Activated CD4-positive, CD25-positive, alpha-beta regulatory T cell treated with anti-CD3 and anti-CD28 coated beads, Interleukin-2, amount 50 U/mL, for 72 hours (primary cell): Measurements from ENCODE around the gene PPM1B.

Experiments used
- DNase-seq: peaks from one replicate; pipeline ENCODE4 v3.0.0; 2021

The PPM1B gene

DNA sequence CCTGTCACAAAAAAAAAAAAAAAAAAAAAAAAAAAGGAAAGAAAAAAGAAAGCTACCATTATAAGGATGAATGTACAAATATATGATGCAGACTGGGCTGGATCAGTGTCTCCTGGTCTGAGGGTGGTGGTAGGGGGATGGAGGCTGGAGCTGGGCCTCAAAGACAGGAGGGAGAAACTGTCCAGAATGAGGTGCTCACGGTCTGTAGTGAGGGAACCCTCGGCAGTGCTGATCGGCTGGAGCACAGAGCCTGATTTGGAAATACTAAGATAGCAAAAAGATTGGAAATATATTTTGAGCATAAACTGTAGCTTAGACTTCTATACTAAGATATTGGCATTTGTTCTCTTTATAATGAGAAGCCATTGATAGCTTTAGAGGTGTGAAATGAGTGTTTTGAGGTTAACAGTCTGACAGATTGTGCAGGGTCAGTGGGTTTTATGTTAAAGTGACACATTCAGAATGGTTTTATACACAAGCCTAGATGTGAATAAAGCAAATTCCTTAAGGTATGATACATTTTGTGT lies 98.7 kb downstream of the PPM1B start:
- DNase-seq = no peak

DNA sequence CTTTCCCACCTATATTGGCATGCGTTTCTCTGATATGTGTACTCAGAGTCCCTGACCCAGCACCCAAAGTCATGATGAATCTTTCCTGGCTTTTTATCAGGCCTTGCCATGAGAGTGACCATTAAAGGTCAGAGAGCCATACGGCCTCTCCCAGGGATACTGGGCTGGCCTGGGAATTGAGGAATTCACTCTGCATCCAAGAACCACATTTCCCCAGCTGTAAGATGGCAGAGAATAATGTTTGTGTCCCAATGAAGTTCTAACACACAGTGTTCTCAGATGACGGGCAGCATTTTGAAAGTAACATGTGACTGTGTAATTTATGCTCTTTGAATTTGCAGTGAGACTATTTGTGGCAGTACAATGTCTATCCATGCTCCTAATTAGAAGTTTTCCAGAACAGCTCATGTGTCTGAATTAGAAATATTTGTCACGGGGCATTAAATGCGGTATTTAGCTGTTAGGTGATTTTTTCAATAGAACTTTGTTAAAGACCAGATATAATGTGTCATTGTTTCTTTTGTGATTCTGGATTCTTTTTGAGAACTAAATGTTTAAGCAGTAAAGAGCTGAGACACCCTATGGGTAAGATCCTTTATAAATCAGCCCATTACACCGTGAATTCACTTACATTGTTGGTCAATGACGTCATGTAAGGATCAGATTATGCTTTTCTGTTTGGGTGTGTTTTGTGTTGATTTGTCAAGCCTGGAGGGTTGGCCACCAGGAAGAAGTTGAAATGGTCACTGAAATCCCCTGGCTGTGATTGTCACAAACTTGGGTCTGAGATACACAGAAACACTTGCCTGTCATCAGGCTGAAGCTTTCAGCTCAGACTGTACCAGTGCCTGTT lies 99.3 kb downstream of the PPM1B start:
- no peak for DNase-seq

DNA sequence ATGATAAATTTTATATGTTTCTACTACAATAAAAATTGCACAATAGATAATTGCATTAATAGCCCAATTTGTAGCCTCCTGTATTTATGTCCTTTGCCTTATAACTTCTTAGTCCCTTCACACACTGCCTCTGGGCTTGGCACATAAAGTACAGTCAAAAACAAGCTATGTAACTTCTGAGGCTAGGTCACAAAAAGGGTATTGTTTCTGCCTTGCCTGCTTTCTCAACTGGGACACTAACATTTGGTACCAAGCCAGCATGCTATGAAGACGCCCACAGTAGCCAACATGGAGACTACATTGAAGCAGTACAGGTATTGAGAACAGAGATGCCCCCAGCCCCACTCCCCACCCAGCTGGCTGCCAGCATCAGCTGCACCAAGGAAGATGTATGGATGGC lies 101.2 kb downstream of the PPM1B start:
- no peak for DNase-seq

DNA sequence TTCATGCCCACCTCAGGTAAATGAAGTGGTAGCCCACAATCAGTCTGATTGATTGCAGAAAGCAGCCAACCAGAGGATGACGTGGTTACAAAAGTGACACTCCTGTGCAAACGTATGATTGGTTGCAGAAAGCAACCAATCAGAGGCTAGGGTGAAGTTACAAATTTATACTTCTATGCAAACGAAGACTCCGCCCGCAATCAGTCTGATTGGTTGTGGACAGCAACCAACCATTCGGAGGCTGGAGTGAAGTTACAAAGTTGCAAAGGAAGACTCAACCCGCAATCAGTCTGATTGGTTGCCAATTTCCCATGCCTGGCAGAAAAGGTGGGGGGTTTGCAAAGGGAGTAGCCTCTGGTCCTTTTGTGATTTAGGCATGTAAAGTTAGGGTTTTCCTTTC lies 102.6 kb downstream of the PPM1B start:
- no peak for DNase-seq

DNA sequence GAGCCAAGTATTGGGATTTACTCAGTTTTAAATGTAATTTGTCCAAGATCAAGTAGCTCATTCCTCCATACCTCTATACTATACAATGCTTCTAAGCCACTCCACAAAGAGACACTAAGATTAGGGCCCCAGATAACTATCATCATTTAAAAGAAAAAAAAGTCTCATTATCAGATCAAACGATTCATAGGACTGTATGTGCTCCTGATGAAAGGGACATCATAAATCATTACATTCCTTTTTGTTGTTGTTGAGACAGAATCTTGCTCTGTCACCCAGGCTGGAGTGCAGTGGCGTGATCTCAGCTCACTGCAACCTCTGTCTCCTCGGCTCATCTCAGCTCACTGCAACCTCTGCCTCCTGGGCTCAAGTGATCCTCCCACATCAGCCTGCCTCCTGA lies 104.4 kb downstream of the PPM1B start:
- no peak for DNase-seq

DNA sequence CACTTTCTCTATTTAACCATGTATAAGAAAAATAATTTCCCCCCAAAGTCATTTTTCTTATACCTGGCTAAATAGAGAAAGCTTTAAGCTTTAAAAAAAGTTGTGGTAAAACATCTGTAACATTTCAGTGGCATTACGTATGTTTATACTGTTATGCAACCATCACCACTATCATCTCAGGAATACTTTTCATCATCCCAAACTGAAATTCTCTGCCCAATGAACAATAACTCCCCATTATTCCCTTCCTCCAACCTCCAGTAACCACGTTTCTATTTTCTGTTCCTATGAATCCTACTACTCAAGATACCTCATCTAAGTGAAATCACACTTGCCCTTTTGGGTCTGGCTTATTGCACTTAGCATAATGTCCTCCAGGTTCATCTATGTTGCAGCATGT lies 104.9 kb downstream of the PPM1B start:
- DNase-seq = no peak

DNA sequence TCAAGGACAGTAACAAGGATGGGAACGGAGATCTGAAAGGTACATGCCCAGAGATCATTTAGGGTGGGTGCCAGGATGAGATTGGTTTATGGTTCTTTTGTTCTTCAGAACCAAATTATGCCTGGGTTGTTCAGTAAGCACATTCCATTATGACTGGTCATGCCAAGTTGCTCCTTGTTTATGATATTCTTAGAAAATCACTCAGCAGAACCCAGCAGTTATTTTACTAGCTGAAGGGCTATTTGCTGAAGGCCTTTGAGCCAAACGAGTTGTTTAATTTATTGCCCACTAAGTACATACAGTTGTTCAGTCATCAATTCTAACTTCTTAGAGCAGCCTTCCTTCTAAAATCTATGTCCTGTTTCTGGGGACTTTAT lies 107.2 kb downstream of the PPM1B start:
- no peak for DNase-seq

DNA sequence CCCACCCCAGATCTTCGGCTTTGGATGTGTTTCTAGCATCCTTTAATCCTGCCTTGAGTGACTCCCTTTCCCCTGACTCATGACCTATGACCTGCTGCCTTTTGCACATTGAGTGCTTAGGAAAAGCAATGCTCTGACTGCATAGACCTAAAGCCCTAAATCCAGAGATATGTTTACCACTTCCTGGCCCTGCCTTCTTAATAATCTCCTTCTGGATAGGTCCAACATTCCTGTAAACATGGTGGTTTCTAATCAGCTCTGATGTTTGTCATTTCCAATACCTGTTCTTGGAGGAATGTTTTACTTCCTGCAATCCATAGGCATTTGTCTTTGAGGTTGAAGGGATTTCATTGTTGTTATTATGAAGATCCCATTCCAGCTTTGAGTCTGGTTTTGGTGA lies 108.9 kb downstream of the PPM1B start:
- DNase-seq = no peak

DNA sequence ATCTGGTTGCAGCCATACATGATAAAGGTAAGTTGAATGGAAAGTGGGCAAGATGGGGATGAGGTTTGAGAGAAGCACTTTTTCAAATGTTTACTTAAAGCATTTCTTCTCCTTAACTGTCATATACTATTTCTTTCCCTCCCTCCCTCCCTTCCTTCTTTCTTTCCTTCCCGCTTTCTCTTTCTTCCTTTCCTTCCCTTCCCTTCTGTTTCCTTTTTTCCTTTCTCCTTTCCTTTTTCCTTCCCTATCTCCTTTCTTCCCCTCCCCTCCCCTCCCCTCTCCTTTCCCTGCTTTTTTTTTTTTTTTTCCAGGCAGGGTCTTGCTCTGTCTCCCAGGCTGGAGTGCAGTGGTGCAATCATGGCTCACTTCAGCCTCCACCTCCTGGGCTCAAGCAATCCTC lies 112.2 kb downstream of the PPM1B start:
- no peak for DNase-seq
